Activated CD4-positive, alpha-beta T cell treated with anti-CD3 and anti-CD28 coated beads, Interleukin-2, amount 10 ng/mL, durations not matched to agents 24 days and 14 days (primary cell): Measurements from ENCODE around the gene CELA2A. TPM values are rescaled to one million over a fixed set of nuclear protein-coding genes. Genes with fewer than 3 reads are reported as not detected.
A peak's percentile ranks its signal among the peaks of the same experiment; 100 is the strongest.
"Not testable (repeated sequence)": the region's sequence is repeated elsewhere in the genome, so short reads cannot be mapped to it uniquely, and the experiment has no call there.

ENCODE experiments used
- DNase-seq: peaks from one replicate; pipeline ENCODE4 v3.0.0; 2022
- H3K27ac Mint-ChIP-seq: one replicate; pipeline ENCODE4 v1.8.0; 2022; ENCODE audit warnings: mild to moderate bottlenecking, mixed read lengths
- H3K27me3 Mint-ChIP-seq: one replicate; pipeline ENCODE4 v1.8.0; 2022; ENCODE audit warnings: mixed read lengths
- H3K36me3 Mint-ChIP-seq: one replicate; pipeline ENCODE4 v1.8.0; 2022; ENCODE audit warnings: low read depth, mild to moderate bottlenecking, mixed read lengths
- H3K4me1 Mint-ChIP-seq: one replicate; pipeline ENCODE4 v1.8.0; 2021; ENCODE audit warnings: mixed read lengths
- H3K4me3 Mint-ChIP-seq: one replicate; pipeline ENCODE4 v1.8.0; 2022; ENCODE audit warnings: mild to moderate bottlenecking, moderate library complexity, mixed read lengths
- H3K9me3 Mint-ChIP-seq: one replicate; pipeline ENCODE4 v1.8.0; 2021; ENCODE audit warnings: mixed read lengths
- intact Hi-C: fragments of 100-400 bp; cut with micrococcal nuclease; formaldehyde crosslinking; loops from one replicate; pipeline ENCODE4 v1.15.1; 2023
- total RNA-seq: library from RNA; stranded (reverse); gene quantifications from 2 replicates; pipeline ENCODE4 v1.2.3, GENCODE V29; 2022

Gene CELA2A
- total RNA-seq, 1 donor from 2014 or later, result not detected

DNA sequence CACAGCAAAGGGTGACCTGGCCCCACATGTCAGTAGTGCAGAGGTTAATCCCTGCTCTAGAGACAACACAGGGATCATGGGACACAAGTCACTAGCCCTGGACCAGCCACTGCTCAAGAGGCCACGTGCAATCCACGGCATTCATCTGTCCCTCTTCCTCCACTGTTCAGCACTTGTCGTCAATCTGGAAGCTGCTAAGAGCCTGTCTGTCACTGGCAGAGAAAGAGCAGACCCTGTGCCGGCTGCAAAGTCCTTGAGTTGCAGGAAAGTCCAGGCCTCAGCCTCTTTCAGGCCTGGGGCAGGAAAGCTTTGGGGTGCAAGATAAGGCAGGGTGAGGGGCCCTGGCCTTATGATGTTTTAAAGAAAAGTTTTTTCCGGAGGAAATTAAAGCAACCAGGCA is 36.1 kb downstream of the CELA2A start:
- intact Hi-C loops, result loop anchor here (10.0 kb wide), 1 partner anchor 168 kb away; no protein-coding TSS in a partner anchor
- Mint-ChIP-seq H3K36me3 (peaks cover 21% of the 10 kb centered on the region), H3K4me3 (no peak overlapping the region), H3K4me1 (peaks cover 5% of the 10 kb centered on the region), H3K27ac (no peak overlapping the region), H3K27me3 (no peaks in the 10 kb centered on the region), H3K9me3 (no peaks in the 10 kb centered on the region)
- no peak for DNase-seq

DNA sequence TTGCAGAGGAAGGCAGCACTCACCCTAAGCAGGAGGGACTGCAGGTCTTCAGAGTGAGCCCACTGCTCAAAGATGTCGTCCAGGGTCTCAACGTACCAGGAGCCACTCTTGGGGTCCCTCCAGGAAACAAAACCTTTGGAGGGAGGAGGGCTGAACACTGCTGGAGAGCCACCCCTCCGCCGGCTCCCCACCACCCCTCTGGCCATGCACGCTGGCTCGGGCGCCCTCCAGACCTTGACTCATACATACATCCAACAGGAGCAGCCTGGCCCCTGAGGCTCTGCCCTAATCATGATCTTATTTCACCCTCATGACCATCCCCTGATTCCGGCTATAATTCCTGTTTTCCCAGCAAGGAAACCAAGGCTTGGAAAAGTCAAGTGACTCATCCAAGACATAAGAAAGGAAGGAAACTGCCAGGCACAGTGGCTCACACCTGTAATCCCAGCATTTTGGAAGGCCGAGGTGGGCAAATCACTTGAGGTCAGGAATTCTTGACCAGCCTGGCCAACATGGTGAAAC is 37.4 kb downstream of the CELA2A start:
- Mint-ChIP-seq H3K36me3 (peaks cover 25% of the 10 kb centered on the region), H3K27me3 (no peaks in the 10 kb centered on the region), H3K9me3 (no peaks in the 10 kb centered on the region), H3K27ac (no peak overlapping the region), H3K4me1 (peaks cover 5% of the 10 kb centered on the region), H3K4me3 (no peak overlapping the region)
- intact Hi-C loops, result loop anchor here (10.0 kb wide), 1 partner anchor 169 kb away; no protein-coding TSS in a partner anchor
- DNase-seq, result no peak

DNA sequence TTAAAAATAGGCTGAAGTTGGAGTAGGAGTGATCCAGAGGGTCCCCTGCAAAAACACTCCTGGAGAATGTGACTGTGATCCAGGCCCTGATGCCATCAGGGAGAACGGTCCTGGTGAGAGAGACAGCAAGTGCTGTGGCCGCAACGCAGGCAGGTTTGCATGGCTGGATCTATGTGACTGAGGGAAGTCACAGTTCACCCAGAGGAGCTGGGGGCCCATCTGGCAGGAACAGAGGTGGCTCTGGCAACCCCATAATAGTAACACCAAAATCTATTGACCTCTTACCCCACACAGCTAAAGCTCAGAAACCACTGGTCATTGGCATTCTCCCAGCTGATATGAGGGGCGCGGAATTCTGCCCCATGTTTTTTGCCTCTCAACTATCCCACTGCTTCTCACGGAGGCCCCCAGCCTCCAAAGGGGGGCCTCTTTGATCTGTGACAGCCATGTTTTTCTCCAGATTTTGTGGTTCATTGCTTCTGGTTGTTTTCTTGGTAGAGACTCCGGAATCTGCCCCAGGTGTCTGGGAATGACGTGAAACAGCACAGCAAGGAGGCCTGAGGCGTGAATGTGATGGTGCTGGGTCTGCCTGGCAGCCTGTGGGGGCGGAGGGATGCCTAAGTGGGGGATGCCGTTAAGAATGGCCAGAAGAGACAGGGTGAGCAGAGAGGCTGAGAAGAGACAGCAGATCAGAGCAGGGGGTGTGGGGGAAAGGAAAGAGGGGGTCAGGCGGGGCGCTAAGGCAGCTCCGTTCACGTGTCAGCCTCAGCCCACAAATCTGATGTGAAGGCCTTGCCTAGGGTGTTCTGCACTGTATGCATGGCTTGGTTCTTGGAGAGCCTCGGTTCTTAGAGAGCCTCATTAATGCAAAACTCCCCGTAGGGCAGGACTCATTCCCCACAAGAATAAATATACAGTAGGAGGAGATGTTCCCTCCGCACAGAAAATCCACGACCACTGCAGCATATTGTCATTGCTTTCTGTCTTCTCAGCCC is 43.9 kb downstream of the CELA2A start:
- no peaks in the 10 kb centered on the region for H3K9me3 Mint-ChIP-seq
- no peaks in the 10 kb centered on the region for H3K4me1 Mint-ChIP-seq
- H3K27me3 Mint-ChIP-seq, result no peaks in the 10 kb centered on the region
- intact Hi-C loops, result no loop called here
- no peak overlapping the region for H3K27ac Mint-ChIP-seq
- peaks cover 31% of the 10 kb centered on the region for H3K36me3 Mint-ChIP-seq
- DNase-seq, result no peak
- H3K4me3 Mint-ChIP-seq, result no peak overlapping the region

DNA sequence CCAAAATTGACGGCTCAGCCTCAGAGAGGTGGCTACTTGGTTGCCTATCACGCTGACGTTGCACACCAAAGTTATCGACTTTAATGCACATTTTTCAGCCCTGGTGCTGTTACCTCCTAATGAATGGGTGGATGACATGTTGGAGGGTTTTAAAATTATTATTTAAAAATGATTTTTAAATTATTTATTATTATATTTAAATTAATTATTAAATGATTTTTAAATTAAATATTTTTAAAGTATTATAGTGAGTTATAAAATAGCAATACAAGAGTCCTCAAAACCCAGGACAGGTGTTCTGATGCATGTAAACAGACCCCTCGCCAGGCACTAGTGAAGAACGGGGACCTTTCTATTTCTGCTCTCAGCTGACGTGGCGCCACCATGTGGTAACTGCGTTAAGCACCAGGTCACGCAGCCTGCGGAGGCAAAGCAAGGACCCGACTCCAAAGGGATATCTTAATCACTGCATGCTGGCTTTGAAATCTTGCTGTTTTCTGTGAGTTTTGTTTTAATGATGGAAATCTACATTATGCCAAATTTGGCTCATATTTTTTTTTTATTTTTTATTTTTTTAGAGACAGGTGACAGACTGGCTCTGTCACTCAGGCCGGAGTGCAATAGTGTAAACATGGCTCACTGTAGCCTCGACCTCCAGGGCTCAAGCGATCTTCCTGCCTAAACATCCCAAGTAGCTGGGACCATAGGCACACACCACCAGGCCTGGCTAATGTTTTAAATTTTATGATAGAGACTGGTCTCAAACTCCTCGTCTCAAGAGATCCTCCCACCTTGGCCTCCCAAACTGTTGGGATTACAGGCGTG is 44.9 kb downstream of the CELA2A start:
- DNase-seq, result peak; percentile 86
- Mint-ChIP-seq H3K27ac (no peak overlapping the region), H3K9me3 (no peaks in the 10 kb centered on the region)

DNA sequence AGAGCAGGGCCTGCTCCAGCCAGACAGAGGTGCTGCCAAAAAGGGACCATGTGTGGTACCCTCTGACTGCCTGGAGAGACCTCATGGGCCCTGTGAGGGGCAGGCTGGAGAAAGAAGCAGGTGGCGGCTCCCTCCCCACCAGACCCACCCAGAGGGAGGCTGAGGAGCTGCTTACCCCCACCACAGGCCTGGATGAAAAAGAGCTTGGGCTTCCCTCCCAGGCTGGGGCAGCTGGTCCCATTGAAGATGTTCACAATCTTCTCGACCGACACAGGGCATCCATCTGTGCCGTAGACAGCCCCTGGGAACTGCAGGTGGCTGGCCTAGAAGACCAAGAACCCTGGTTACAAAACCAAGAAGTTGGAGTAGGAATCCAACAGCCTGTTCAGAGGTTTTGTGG is 47.9 kb downstream of the CELA2A start:
- Mint-ChIP-seq H3K27me3 (no peaks in the 10 kb centered on the region), H3K9me3 (no peaks in the 10 kb centered on the region), H3K4me3 (no peak overlapping the region), H3K27ac (no peak overlapping the region), H3K36me3 (peaks cover 23% of the 10 kb centered on the region), H3K4me1 (no peaks in the 10 kb centered on the region)
- DNase-seq, result no peak
- intact Hi-C loops, result no loop called here

More for the DNA sequence above, 44.9 kb downstream of the CELA2A start:
- Mint-ChIP-seq H3K27me3 (no peaks in the 10 kb centered on the region), H3K36me3 (peaks cover 22% of the 10 kb centered on the region), H3K4me3 (no peak overlapping the region), H3K4me1 (no peaks in the 10 kb centered on the region)
- intact Hi-C loops, result no loop called here

DNA sequence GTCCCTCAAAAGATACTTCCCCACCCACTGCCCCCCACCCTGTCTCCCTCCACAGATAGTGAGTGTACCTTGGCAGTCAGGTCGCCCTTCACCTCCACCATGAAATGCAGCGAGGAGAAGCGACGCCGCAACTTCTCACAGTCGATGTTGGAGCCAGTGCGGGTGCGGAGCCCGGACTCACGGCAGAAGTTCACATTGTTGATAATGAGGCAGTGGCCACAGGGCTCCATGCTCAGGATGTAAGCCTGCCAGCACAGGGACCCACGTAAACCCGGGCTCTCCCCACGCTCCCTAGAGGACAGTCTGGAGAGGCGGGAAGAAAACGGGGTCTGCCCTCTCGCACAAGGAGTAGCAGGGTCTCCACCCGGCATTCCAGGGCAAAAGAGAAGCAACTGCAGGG is 50.3 kb downstream of the CELA2A start:
- no peak for DNase-seq
- Mint-ChIP-seq H3K36me3 (peaks cover 22% of the 10 kb centered on the region), H3K4me3 (no peak overlapping the region), H3K27me3 (no peaks in the 10 kb centered on the region), H3K27ac (no peak overlapping the region), H3K9me3 (no peaks in the 10 kb centered on the region), H3K4me1 (peaks cover 3% of the 10 kb centered on the region)
- intact Hi-C loops, result no loop called here

DNA sequence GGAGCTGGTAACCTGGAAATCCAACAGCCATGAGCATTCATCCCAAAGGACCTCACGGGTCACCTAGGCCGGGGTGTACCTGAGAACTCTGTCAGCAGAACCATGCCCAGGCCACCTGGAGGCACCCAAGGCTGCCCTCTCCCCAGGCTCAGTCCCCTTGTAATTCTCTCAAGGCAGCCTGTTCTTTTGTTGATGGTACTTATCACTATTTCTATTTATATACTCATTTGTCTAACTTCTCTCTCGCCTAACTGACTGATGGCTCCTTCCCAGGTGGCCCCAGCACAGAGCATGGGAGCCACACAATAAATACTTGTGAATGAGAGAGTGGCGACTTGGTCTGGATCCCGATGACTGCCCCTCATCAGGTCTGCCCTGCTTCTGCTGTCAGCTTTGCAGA is 50.7 kb downstream of the CELA2A start:
- Mint-ChIP-seq H3K36me3 (peaks cover 27% of the 10 kb centered on the region), H3K9me3 (no peaks in the 10 kb centered on the region), H3K4me3 (no peak overlapping the region), H3K27ac (no peak overlapping the region), H3K4me1 (peaks cover 6% of the 10 kb centered on the region), H3K27me3 (no peaks in the 10 kb centered on the region)
- intact Hi-C loops, result no loop called here
- no peak for DNase-seq

DNA sequence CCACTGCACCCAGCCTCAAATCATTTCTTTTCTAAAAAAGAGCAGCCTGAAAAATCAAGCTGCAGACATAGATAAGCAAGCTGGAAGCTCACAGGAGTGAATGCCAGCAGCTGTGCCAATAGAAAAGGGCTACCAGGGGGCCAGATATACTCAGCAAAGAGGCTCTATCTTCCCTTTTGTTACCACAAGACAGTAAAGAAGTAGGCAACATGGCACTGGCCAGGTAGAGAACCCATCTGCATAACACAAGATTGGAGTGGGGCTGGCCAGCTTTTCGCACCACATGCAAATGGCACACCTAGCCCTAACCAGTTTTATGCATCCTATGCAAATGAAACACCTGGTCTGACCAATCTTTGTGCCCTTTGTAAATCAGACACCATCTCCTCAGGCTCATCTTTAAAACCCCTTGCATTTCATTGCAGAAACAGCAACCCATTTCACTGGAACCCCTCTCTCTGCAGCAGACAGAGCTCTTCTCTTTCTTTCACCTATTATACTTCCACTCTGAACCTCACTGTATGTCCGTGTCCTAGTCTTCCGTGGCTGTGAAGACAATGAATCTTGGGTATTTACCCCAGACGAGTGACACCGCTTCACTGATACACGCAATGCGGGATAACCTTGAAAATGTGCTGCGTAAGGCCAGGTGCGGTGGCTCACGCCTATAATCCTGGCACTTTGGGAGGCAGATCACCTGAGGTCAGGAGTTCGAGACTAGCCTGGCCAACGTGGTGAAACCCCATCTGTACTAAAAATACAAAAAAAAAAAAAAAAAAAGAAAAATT is 52.4 kb downstream of the CELA2A start:
- DNase-seq, result no peak
- Mint-ChIP-seq H3K27me3 (no peaks in the 10 kb centered on the region), H3K36me3 (peaks cover 30% of the 10 kb centered on the region), H3K4me3 (no peak overlapping the region), H3K27ac (no peak overlapping the region), H3K9me3 (no peaks in the 10 kb centered on the region), H3K4me1 (peaks cover 9% of the 10 kb centered on the region)
- intact Hi-C loops, result no loop called here

DNA sequence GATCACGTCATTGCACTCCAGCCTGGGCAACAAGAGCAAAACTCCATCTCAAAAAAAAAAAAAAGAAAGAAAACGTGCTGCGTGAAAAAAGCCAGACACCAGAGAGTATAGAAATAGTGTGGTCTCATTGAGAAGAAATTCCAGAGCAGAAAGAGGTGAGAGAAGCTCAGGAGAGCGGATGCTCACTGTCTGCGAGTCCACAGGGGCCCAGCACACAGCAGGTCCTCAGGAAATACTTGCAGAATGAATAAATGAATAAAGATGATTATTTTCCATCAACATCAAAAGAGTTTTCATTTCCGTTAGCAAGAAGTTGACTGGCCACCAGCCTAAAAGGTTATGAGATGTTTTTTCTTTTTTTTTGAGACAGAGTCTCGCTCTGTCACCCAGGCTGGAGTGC is 53.1 kb downstream of the CELA2A start:
- peaks cover 35% of the 10 kb centered on the region for H3K36me3 Mint-ChIP-seq
- peaks cover 15% of the 10 kb centered on the region for H3K4me1 Mint-ChIP-seq
- DNase-seq, result no peak
- no peak overlapping the region for H3K27ac Mint-ChIP-seq
- no peak overlapping the region for H3K4me3 Mint-ChIP-seq
- H3K9me3 Mint-ChIP-seq, result no peaks in the 10 kb centered on the region
- no peaks in the 10 kb centered on the region for H3K27me3 Mint-ChIP-seq
- intact Hi-C loops, result no loop called here

DNA sequence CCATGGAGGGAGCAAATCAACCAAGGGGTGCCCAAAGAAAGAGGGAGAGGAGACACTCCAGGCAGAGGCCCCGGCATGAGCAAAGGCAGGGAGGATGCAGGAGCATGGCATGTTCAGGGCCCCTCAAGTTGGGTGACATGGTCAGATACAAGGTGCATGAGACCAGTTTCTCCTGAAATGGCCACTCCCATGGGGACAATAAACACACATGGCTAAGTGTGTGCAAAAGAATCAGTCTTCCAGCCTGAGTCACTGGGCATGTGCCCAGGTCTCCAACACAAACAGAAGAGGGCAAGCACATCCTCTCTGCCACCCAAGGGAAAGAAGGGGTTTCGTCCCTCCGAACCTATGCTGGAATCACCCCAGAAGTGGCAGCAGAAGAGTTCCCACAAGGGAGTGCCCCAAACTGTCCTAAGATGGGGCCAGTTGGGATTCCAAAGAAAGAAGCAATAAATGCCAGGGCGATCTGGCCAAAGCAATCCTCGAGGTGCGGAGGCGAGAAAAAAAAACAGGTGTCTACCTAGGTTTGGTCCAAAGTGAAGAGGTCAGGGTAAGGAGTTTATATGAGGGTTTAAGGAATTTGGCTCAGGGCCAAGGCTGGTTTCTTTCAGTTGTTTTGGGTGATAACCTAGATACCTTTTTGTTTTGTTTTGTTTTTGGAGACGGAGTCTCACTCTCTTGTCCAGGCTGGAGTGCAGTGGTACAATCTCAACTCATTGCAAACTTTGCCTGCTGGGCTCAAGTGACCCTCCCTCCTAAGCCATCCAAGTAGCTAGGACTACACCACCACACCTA is 54.3 kb downstream of the CELA2A start:
- no peak overlapping the region for H3K4me3 Mint-ChIP-seq

DNA sequence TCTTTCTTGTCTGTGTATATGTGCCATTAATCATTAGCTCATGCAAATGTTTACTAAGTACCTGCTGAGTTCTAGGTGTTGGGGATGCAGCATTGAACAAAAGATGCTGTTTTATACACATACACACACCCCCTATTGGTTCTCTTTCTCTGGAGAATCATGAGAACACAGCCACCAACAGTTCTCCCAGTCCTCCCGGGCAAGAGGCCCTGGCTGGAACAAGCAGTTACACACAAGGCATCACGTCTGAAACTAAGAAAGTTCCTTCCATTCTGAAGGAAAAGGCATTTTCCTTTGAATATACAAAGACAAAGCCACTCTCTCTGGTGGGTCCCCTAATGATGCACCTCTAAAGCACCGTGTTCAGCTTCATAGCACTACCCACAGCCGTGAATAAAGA is 56.7 kb downstream of the CELA2A start:
- Mint-ChIP-seq H3K4me3 (no peak overlapping the region), H3K4me1 (peaks cover 43% of the 10 kb centered on the region), H3K27me3 (no peaks in the 10 kb centered on the region), H3K27ac (peak overlapping the region; percentile 19), H3K9me3 (no peaks in the 10 kb centered on the region), H3K36me3 (peaks cover 51% of the 10 kb centered on the region)
- intact Hi-C loops, result no loop called here
- no peak for DNase-seq

More for the DNA sequence above, 54.3 kb downstream of the CELA2A start:
- Mint-ChIP-seq H3K9me3 (no peaks in the 10 kb centered on the region), H3K27ac (peak overlapping the region; percentile 8), H3K36me3 (peaks cover 39% of the 10 kb centered on the region), H3K4me1 (peaks cover 25% of the 10 kb centered on the region), H3K27me3 (no peaks in the 10 kb centered on the region)
- no peak for DNase-seq
- intact Hi-C loops, result no loop called here

DNA sequence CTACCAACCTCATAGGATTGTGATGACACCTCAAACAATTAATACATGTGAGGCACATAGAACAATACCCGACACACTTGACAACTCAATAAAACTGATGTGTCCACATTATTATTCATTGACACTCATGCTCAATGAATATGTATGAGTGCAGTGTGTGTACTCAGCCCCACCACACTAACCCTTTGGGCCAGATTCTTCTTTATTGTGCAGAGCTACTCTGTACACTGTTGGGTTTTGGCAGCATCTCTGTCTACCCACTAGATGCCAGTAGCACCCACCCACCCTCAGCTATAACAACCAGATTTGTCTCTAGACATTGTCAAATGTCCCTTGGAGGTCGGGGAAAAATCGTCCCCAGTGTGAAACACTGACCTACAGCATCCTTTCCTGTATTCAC is 57.4 kb downstream of the CELA2A start:
- intact Hi-C loops, result no loop called here
- Mint-ChIP-seq H3K36me3 (peaks cover 55% of the 10 kb centered on the region), H3K4me1 (peaks cover 46% of the 10 kb centered on the region), H3K9me3 (no peaks in the 10 kb centered on the region), H3K4me3 (no peak overlapping the region), H3K27ac (peak overlapping the region; percentile 21), H3K27me3 (no peaks in the 10 kb centered on the region)
- DNase-seq, result no peak

DNA sequence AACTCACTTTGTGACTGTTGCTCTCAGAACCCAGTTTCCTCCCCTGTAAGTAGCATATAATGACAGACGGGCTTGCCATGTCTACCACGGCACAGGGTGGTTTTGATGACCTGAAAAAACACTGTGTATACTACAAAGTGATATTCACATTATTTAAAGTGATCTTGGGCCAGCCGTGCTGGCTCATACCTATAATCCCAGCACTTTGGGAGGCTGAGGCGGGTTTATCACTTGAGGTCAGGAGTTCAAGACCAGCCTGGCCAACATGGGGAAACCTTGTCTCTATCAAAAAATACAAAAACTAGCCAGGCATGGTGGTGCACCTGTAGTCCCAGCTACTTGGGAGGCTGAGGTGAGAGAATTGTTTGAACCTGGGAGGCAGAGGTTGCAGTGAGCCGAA is 58.0 kb downstream of the CELA2A start:
- intact Hi-C loops, H3K9me3 Mint-ChIP-seq, DNase-seq, H3K4me3 Mint-ChIP-seq, H3K27me3 Mint-ChIP-seq: not testable (repeated sequence)
- Mint-ChIP-seq H3K27ac (peak overlapping the region; percentile 21), H3K36me3 (peaks cover 57% of the 10 kb centered on the region), H3K4me1 (peaks cover 50% of the 10 kb centered on the region)
